C4-2B (cell line): ENCODE measurements around the gene ATXN2.
"Not testable (repeated sequence)": the region's sequence is repeated elsewhere in the genome, so short reads cannot be mapped to it uniquely, and the experiment has no call there.

Experiments used
- H3K27ac ChIP-seq: fragments of 450-650 bp; 2 replicates; pipeline ENCODE4 v1.5.1; 2017
- ZFX ChIP-seq: fragments of 450-650 bp; IDR thresholded peaks from 2 replicates; pipeline ENCODE4 v1.6.1; 2017
- TF ChIP-seq, protein P1 (sequence below): fragments of 450-650 bp; conservative IDR thresholded peaks from 2 replicates; pipeline ENCODE4 v1.5.1; 2017; ENCODE audit warnings: mild to moderate bottlenecking

The ATXN2 gene

DNA sequence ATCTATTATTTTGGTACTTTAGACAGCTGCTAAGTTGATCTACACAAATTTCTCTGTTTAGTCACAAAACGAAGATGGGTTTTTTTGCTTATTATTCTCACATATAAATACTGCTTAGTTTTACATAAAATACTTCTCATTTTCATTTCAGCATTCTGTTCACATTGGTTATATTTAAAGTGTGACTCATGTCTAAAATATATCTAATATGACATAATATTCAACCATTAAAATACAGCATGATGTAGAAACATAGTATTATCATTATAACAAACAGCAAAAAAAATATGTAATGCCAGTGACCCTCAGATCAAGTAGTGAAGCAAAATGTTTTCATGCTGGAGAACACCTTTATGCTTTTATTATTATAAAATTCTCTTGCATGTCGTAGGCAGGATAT lies 129.7 kb downstream of the ATXN2 start:
- H3K27ac ChIP-seq = no peak overlapping the region
- TF ChIP-seq, protein P1, sequence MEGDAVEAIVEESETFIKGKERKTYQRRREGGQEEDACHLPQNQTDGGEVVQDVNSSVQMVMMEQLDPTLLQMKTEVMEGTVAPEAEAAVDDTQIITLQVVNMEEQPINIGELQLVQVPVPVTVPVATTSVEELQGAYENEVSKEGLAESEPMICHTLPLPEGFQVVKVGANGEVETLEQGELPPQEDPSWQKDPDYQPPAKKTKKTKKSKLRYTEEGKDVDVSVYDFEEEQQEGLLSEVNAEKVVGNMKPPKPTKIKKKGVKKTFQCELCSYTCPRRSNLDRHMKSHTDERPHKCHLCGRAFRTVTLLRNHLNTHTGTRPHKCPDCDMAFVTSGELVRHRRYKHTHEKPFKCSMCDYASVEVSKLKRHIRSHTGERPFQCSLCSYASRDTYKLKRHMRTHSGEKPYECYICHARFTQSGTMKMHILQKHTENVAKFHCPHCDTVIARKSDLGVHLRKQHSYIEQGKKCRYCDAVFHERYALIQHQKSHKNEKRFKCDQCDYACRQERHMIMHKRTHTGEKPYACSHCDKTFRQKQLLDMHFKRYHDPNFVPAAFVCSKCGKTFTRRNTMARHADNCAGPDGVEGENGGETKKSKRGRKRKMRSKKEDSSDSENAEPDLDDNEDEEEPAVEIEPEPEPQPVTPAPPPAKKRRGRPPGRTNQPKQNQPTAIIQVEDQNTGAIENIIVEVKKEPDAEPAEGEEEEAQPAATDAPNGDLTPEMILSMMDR = no peak
- TF ChIP-seq ZFX = no peak

DNA sequence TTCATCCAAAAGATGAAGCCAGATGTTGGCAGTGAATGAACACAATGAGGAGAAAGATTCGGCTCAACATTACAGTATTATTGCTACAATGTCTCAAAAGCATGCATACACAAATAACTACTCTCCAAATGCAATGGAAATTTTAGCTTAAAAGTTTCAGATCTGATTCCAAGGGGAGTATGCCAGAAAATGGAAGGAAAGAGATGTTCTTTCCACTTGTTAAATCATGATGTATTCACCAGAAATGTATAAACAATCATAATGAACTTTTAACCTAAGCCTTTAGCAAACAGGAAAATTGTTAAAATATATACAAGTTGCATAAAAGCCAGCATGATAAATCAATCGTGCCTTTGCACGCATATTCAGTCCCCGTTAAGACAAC lies 131.3 kb downstream of the ATXN2 start:
- no peak for TF ChIP-seq ZFX
- TF ChIP-seq, protein P1 = no peak
- H3K27ac ChIP-seq = no peak overlapping the region

DNA sequence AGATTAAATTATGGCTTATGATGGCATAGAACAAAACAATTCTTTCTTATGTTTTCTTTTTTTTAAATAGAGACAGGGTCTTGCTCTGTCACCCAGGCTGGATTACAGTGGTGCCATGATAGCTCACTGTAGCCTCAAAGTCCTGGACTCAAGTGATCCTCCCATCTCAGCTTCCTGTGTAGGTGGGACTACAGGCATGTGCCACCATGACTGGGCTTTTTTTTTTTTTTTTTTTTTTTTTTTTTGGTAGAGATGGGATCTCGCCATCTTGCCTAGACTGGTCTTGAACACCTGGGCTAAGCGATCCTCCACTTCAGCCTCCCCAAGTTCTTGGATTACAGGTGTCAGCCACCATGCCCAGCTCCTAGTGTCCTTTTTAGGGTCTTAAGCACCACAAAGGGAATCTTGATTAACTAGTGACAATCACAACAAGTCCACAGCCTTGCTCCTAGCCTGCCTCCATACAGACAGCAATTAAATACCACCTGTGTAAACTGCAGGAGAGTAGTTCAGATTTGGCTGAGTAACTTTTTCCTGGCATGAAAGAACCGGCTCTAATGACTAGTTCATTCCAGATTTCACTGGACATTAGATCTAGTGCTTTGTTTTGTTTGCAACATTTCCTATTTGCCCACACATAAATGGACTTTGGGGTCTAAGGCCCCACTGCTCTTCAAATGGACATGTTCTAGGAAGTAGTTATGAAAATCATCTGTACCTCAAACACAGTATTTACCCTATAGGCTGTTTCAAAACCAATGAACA lies 131.8 kb downstream of the ATXN2 start:
- no peak overlapping the region for H3K27ac ChIP-seq
- TF ChIP-seq, protein P1 = no peak
- no peak for TF ChIP-seq ZFX

DNA sequence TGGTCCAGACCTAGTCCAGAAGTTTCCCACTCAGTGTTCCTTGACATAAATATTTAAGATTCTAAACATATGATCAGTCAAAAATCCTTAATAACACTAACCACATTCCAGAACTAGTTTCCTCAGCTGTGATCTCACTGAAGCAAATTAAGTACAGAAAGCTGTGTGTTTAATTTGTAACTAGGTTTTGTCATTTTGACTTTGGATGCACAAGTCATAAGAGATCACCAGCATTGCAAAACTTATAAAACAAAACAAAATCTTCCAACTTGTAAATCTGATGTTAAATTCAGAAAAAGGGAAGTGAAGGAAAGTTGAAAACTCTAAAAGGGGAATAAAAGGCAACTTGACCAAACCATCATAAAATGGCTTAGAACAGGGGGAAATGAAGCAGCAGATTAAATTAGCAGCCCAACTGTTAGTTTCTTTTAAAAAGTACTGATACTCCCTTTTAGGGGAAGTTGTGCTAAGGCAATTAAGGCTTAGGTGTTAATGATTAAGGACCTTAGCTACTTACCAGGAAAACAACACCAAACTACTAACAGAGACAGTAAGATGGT lies 136.8 kb downstream of the ATXN2 start:
- H3K27ac ChIP-seq = no peak overlapping the region
- no peak for TF ChIP-seq ZFX
- TF ChIP-seq, protein P1 = no peak

DNA sequence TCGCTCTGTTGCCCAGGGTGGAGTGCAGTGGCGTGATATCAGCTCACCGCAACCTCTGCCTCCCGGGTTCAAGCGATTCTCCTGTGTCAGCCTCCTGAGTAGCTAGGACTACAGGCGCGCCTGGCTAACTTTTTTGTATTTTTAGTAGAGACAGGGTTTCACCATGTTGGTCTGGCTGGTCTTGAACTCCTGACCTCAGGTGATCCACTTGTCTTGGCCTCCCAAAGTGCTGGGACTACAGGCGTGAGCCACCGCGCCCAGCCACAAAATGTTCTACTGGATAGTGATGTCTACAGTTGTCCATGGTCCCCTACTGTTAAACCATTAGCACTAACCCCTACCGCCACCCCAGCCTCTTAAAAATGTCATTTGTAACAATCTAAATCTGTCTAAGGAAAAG lies 139.0 kb downstream of the ATXN2 start:
- H3K27ac ChIP-seq = not testable (repeated sequence)

DNA sequence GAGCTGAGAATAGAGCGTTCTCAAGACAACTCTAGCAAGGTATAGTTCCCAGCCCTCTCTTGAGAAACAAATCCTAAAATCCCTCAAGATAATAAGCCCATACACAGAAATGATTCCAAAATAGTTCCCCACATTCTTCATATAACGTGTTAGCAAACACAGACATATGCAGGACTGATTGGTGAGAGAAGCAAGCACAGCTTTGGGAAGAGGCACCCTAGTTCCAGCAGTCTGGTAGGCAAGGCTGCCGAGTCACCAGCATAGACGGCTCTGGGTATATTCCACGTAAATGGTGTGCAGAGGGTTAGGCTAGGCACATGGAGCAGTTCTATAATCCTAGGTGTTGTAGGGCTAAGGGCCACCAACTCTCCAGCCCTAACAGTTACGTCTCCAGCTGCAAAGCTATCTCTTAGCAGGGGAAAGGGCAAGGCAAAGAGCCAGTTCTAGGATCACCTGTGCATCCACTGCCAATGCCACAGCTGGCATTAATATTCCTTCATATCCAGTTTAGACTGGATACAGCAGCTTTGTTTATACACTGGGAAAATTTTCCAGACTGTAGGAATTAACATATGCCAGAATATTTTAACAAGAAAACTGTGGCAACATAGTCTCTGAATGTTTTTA lies 140.5 kb downstream of the ATXN2 start:
- H3K27ac ChIP-seq = no peak overlapping the region
- TF ChIP-seq ZFX = no peak
- TF ChIP-seq, protein P1 = no peak

- no peak overlapping the region for H3K27ac ChIP-seq
- TF ChIP-seq ZFX = no peak
- TF ChIP-seq, protein P1 = no peak
These were observed 141.5 kb downstream of the ATXN2 start for GRCh38 chr12:111457577-111457976.
